BE2C (cell line): ENCODE data around the gene FRMD4B.

Source experiments
- DNase-seq: peaks from one replicate; pipeline ENCODE4 v3.0.0-alpha.2; 2020
- H3K27me3 ChIP-seq: fragments of 250-450 bp; sonication (Bioruptor Pico); 2 replicates; pipeline ENCODE4 v1.5.1; 2020; ENCODE audit warnings: mild to moderate bottlenecking
- H3K36me3 ChIP-seq: fragments of 250-450 bp; sonication (Bioruptor Pico); 2 replicates; pipeline ENCODE4 v1.5.1; 2020; ENCODE audit warnings: mild to moderate bottlenecking
- H3K4me1 ChIP-seq: fragments of 250-450 bp; sonication (Bioruptor Pico); 2 replicates; pipeline ENCODE4 v1.5.1; 2020
- H3K4me3 ChIP-seq: 2 replicates; pipeline ENCODE4 v1.5.1; 2011; ENCODE audit warnings: low read depth, low read length
- H3K9me3 ChIP-seq: fragments of 250-450 bp; sonication (Bioruptor Pico); 2 replicates; pipeline ENCODE4 v1.5.1; 2020
- TF ChIP-seq, protein P1 (sequence below): IDR thresholded peaks from 2 replicates; pipeline ENCODE4 v1.5.1; 2012; ENCODE audit warnings: mild to moderate bottlenecking, low read depth, low read length

The FRMD4B gene

DNA sequence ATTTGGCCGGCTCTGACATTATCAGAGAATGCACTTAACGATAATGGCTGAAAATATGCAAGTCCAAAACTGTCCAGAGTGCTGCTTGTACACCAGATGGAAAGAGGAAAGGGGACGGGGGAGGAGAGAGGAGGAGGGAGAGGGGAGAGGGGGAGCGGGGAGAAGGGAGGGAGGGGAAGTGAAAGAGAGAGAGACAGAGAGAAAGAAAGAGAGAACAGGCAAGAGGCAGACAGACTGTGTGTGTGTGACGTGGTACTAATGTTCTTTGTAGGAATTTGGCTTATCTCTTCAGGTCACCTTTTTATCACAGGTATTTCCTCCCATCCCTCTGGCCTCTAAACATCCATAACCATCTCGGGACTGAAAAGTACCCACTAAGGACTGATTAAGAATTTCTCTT, 188.4 kb downstream of the FRMD4B start:
- H3K27me3 ChIP-seq: no peaks in the 10 kb centered on the region
- H3K9me3 ChIP-seq: no peaks in the 10 kb centered on the region
- peaks cover 6% of the 10 kb centered on the region; the same call in 1 of the 2 replicates for H3K36me3 ChIP-seq
- H3K4me3 ChIP-seq: no peak overlapping the region
- no peak for DNase-seq
- H3K4me1 ChIP-seq: no peaks in the 10 kb centered on the region
- TF ChIP-seq, protein P1, sequence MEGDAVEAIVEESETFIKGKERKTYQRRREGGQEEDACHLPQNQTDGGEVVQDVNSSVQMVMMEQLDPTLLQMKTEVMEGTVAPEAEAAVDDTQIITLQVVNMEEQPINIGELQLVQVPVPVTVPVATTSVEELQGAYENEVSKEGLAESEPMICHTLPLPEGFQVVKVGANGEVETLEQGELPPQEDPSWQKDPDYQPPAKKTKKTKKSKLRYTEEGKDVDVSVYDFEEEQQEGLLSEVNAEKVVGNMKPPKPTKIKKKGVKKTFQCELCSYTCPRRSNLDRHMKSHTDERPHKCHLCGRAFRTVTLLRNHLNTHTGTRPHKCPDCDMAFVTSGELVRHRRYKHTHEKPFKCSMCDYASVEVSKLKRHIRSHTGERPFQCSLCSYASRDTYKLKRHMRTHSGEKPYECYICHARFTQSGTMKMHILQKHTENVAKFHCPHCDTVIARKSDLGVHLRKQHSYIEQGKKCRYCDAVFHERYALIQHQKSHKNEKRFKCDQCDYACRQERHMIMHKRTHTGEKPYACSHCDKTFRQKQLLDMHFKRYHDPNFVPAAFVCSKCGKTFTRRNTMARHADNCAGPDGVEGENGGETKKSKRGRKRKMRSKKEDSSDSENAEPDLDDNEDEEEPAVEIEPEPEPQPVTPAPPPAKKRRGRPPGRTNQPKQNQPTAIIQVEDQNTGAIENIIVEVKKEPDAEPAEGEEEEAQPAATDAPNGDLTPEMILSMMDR: no peak

DNA sequence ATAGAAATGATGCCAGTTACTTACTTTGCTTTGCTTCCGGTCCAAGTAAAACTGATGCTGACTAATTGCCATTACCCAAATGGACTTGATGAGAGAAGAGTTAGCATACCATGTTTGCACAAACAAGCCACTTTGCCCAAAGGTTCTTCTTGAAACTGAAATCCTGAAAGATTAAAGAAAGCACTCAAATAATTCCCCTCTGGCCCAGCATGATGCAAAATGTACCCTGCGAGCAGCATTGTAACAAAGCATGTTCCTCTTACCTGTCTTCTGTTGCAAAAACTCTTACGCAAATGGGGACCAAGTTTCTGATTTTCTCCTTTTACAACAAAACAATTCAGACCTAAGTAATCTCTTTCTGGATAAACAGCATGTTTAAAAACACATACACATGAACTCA, 189.0 kb downstream of the FRMD4B start:
- Histone ChIP-seq H3K27me3 (no peaks in the 10 kb centered on the region), H3K36me3 (peaks cover 6% of the 10 kb centered on the region; the same call in 1 of the 2 replicates), H3K4me1 (no peaks in the 10 kb centered on the region), H3K9me3 (no peaks in the 10 kb centered on the region), H3K4me3 (no peak overlapping the region)
- TF ChIP-seq, protein P1: no peak
- DNase-seq: no peak

DNA sequence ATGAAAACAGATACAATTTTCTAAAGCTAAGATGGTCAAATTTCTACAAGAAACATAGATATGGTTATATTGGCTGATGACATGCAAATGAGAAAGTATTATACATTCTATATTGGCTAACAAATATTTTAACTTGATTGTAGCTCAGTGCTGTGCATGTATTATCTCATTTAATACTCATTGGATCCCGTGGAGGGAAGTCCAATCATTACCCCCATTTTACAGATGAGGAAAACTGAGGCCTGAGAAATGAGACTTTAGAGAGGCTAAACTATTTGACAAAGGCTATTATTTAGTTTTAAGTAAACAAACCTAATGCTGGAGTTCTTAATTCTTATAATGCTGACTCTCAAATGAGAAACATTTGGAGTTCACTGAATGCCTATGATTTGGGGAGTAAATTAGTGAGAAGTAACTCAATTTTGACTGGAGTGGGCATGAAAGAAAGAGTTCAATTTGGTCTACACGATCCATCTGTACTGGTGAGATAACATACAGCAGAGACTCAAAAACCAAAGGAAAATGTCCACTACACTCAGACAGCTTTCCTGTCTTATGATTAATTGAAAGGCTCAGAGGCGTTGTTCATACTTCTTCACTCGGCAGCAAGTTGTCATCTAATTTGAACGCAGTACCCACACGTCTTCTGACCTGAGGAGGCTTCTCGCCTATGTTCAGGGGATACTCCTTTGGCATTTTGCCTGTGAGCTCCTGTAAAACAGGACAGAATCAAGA, 191.3 kb downstream of the FRMD4B start:
- Histone ChIP-seq H3K4me3 (no peak overlapping the region), H3K27me3 (no peaks in the 10 kb centered on the region), H3K36me3 (peaks cover 9% of the 10 kb centered on the region; the same call in 1 of the 2 replicates), H3K4me1 (no peaks in the 10 kb centered on the region), H3K9me3 (no peaks in the 10 kb centered on the region)
- DNase-seq: no peak
- TF ChIP-seq, protein P1: no peak

DNA sequence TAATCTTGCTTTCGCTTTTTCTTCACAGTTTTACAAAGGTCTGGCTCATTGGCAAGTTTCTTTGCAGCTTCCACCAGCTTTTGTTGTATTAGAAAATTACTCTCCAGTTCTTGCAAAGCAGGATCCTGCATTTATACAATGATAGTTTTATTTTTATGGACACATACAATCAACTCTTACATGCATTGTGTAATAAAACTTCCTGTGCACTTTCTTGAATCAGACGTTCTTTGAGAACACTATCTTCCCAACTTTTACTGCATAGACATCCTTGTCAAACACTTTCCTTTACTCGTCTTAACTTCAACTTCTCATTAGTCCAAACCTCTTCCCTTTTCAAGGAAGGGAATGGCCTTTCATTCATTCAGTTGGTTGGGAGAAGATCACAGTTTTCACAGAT, 192.1 kb downstream of the FRMD4B start:
- DNase-seq: no peak
- H3K36me3 ChIP-seq: peaks cover 9% of the 10 kb centered on the region; the same call in 1 of the 2 replicates
- H3K4me3 ChIP-seq: no peak overlapping the region
- H3K4me1 ChIP-seq: no peaks in the 10 kb centered on the region
- no peaks in the 10 kb centered on the region for H3K27me3 ChIP-seq
- TF ChIP-seq, protein P1: no peak
- no peaks in the 10 kb centered on the region for H3K9me3 ChIP-seq

DNA sequence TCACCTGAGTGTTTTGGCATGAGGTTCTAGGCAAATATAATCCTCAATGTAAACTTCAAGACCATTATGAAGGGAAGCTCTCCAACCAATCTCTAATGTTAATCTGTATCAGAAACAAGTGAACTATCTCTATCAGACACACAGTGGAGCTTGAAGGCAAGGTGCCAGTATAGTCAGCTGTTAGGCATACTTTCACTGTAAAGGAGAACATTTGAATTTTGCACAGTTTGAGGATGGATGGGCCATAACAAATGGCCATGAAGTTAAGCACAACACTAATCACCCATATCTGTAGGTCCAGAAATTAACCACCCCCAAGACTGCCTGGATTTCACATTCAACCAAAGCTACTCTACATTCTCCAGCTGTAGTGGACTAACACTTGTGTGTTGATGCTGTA, 194.4 kb downstream of the FRMD4B start:
- H3K36me3 ChIP-seq: peaks cover 15% of the 10 kb centered on the region
- no peaks in the 10 kb centered on the region for H3K4me1 ChIP-seq
- H3K4me3 ChIP-seq: no peak overlapping the region
- TF ChIP-seq, protein P1: no peak
- no peaks in the 10 kb centered on the region for H3K27me3 ChIP-seq
- no peaks in the 10 kb centered on the region for H3K9me3 ChIP-seq
- no peak for DNase-seq

DNA sequence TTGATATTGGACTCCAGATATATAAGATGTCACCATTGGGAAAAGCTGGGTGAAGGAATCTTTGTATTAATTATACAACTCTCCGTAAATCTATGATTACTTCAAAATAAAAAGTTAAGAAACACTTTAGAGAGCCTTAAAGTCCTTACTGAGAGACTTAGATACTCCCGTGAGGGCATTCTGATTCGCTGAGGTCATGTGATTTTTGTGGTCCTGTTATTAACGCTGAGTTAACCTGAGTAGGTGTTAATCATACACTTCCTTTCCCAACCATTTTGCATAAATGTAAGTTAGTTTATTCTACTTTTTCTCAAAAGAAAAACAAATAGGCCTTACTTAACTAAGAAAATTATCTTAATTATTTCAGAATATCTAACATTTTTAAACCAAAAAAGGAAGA, 196.4 kb downstream of the FRMD4B start:
- Histone ChIP-seq H3K9me3 (no peaks in the 10 kb centered on the region), H3K4me1 (no peaks in the 10 kb centered on the region), H3K36me3 (peaks cover 17% of the 10 kb centered on the region), H3K27me3 (no peaks in the 10 kb centered on the region), H3K4me3 (no peak overlapping the region)
- TF ChIP-seq, protein P1: no peak
- DNase-seq: no peak
